ENCODE measurements around the gene URM1.

- no peak for TF ChIP-seq YY1 (IDR thresholded peaks at IDR 0.05; ENCODE audit: insufficient read depth, insufficient read length)
- TF ChIP-seq ZNF274 (IDR thresholded peaks at IDR 0.05; ENCODE audit: low read depth, low read length), result no peak
- no peak for TF ChIP-seq SUZ12 (IDR thresholded peaks at IDR 0.05; ENCODE audit: extremely low read depth, insufficient read depth, insufficient read length)
Measured at GRCh38 chr9:128391956-128392301, 20.8 kb downstream of the URM1 start.

All from NT2/D1 (cell line).